Activated CD8-positive, alpha-beta T cell treated with anti-CD3 and anti-CD28 coated beads for 36 hours (primary cell): ENCODE measurements around the gene ST6GALNAC5. TPM values are rescaled to one million over a fixed set of nuclear protein-coding genes. Genes with fewer than 3 reads are reported as not detected.

Experiments
- ATAC-seq: fragments of 200-7000 bp; cut with Tn5 transposase; one replicate; pipeline ENCODE4 v1.10.0; 2021; ENCODE audit warnings: mild to moderate bottlenecking, moderate library complexity
- CTCF ChIA-PET: fragments of 350-600 bp; sonication (Branson Sonifier 250); formaldehyde crosslinking; loops from one replicate; lab custom pipeline; 2021; ENCODE audit warnings: antibody characterized with exemption; lab: Charles Lee
- POLR2A ChIA-PET: fragments of 350-600 bp; sonication (Branson Sonifier 250); formaldehyde crosslinking; loops from one replicate; lab custom pipeline; 2021; ENCODE audit warnings: antibody characterized with exemption; lab: Charles Lee
- DNase-seq: peaks from one replicate; pipeline ENCODE4 v3.0.0-alpha.2; 2020
- H3K27ac Mint-ChIP-seq: one replicate; pipeline ENCODE4 v1.8.0; 2021; ENCODE audit warnings: mild to moderate bottlenecking, mixed read lengths
- H3K27me3 Mint-ChIP-seq: one replicate; pipeline ENCODE4 v1.8.0; 2021; ENCODE audit warnings: mixed read lengths
- H3K36me3 Mint-ChIP-seq: one replicate; pipeline ENCODE4 v1.8.0; 2021; ENCODE audit warnings: low read depth, mixed read lengths
- H3K4me1 Mint-ChIP-seq: one replicate; pipeline ENCODE4 v1.8.0; 2021; ENCODE audit warnings: low read depth, mixed read lengths
- H3K4me3 Mint-ChIP-seq: one replicate; pipeline ENCODE4 v1.8.0; 2021; ENCODE audit warnings: mild to moderate bottlenecking, moderate library complexity, mixed read lengths
- H3K9me3 Mint-ChIP-seq: one replicate; pipeline ENCODE4 v1.8.0; 2021; ENCODE audit warnings: mixed read lengths
- CTCF ChIP-seq: fragments of 200-600 bp; IDR thresholded peaks from one replicate; pipeline ENCODE4 v1.8.0; 2022; ENCODE audit warnings: antibody characterized with exemption, mild to moderate bottlenecking
- intact Hi-C: fragments of 100-400 bp; cut with micrococcal nuclease; formaldehyde crosslinking; loops from one replicate; pipeline ENCODE4 v1.10.0; 2022
- total RNA-seq, 2 experiments: library from RNA; stranded (reverse); gene quantifications; one replicate each; pipeline ENCODE4 v1.2.3, GENCODE V29; 2021

ST6GALNAC5 gene
- total RNA-seq, 2 experiments from 2014 or later: not detected

GRCh38 chr1:77065693-77066342 is 198.5 kb downstream of the ST6GALNAC5 start:
- H3K27ac Mint-ChIP-seq: no peak overlapping the region
- no peak for TF ChIP-seq CTCF
- no peaks in the 10 kb centered on the region for H3K4me1 Mint-ChIP-seq
- no peak for DNase-seq
- ATAC-seq: no peak
- H3K36me3 Mint-ChIP-seq: no peaks in the 10 kb centered on the region
- ChIA-PET POLR2A (no interaction called here), CTCF (no interaction called here)
- no peaks in the 10 kb centered on the region for H3K9me3 Mint-ChIP-seq
- intact Hi-C loops: no loop called here
- no peak overlapping the region for H3K4me3 Mint-ChIP-seq
- no peaks in the 10 kb centered on the region for H3K27me3 Mint-ChIP-seq

GRCh38 chr1:77068013-77068412 is 200.7 kb downstream of the ST6GALNAC5 start:
- H3K27ac Mint-ChIP-seq: no peak overlapping the region
- intact Hi-C loops: no loop called here
- POLR2A ChIA-PET: no interaction called here
- no peak for TF ChIP-seq CTCF
- CTCF ChIA-PET: no interaction called here
- no peaks in the 10 kb centered on the region for H3K36me3 Mint-ChIP-seq
- no peak overlapping the region for H3K4me3 Mint-ChIP-seq
- ATAC-seq (no peak), DNase-seq (no peak)
- no peaks in the 10 kb centered on the region for H3K4me1 Mint-ChIP-seq
- H3K9me3 Mint-ChIP-seq: no peaks in the 10 kb centered on the region
- no peaks in the 10 kb centered on the region for H3K27me3 Mint-ChIP-seq

GRCh38 chr1:77076759-77077158 is 209.5 kb downstream of the ST6GALNAC5 start:
- Mint-ChIP-seq H3K9me3 (no peaks in the 10 kb centered on the region), H3K27me3 (peaks cover 3% of the 10 kb centered on the region), H3K36me3 (no peaks in the 10 kb centered on the region), H3K4me1 (no peaks in the 10 kb centered on the region), H3K27ac (no peak overlapping the region), H3K4me3 (no peak overlapping the region)
- DNase-seq (no peak), ATAC-seq (no peak)
- ChIA-PET POLR2A (no interaction called here), CTCF (no interaction called here)
- TF ChIP-seq CTCF: no peak
- intact Hi-C loops: no loop called here

- H3K36me3 Mint-ChIP-seq: peaks cover 2% of the 10 kb centered on the region
- no peaks in the 10 kb centered on the region for H3K9me3 Mint-ChIP-seq
- H3K4me1 Mint-ChIP-seq: no peaks in the 10 kb centered on the region
- ChIA-PET CTCF (no interaction called here), POLR2A (no interaction called here)
- no peak for TF ChIP-seq CTCF
- intact Hi-C loops: no loop called here
- no peak for ATAC-seq
- no peaks in the 10 kb centered on the region for H3K27me3 Mint-ChIP-seq
- no peak overlapping the region for H3K4me3 Mint-ChIP-seq
- H3K27ac Mint-ChIP-seq: no peak overlapping the region
- DNase-seq: no peak
Observed at GRCh38 chr1:77081834-77082233, 214.6 kb downstream of the ST6GALNAC5 start.

- DNase-seq (no peak), ATAC-seq (no peak)
- Mint-ChIP-seq H3K27ac (no peak overlapping the region), H3K36me3 (peaks cover 2% of the 10 kb centered on the region), H3K4me3 (no peak overlapping the region), H3K27me3 (no peaks in the 10 kb centered on the region), H3K9me3 (no peaks in the 10 kb centered on the region), H3K4me1 (no peaks in the 10 kb centered on the region)
- intact Hi-C loops: no loop called here
- CTCF ChIA-PET: no interaction called here
- POLR2A ChIA-PET: interaction anchor here (0.7 kb wide), 1 partner anchor 30 kb away, joined by 4 read pairs; no protein-coding TSS in a partner anchor
- no peak for TF ChIP-seq CTCF
Observed at GRCh38 chr1:77084457-77084856, 217.2 kb downstream of the ST6GALNAC5 start.
